Epidermal melanocyte (primary cell): ENCODE data around the gene LRRC27.

Experiments
- DNase-seq: peaks from one replicate; pipeline ENCODE4 v3.0.0; 2011; ENCODE audit warnings: low spot score; ENCODE audit not compliant: insufficient read length

Gene LRRC27

GRCh38 chr10:132401401-132402118 is 69.6 kb downstream of the LRRC27 start:
- DNase-seq = no peak

GRCh38 chr10:132402781-132403241 is 70.8 kb downstream of the LRRC27 start:
- DNase-seq = no peak

DNA sequence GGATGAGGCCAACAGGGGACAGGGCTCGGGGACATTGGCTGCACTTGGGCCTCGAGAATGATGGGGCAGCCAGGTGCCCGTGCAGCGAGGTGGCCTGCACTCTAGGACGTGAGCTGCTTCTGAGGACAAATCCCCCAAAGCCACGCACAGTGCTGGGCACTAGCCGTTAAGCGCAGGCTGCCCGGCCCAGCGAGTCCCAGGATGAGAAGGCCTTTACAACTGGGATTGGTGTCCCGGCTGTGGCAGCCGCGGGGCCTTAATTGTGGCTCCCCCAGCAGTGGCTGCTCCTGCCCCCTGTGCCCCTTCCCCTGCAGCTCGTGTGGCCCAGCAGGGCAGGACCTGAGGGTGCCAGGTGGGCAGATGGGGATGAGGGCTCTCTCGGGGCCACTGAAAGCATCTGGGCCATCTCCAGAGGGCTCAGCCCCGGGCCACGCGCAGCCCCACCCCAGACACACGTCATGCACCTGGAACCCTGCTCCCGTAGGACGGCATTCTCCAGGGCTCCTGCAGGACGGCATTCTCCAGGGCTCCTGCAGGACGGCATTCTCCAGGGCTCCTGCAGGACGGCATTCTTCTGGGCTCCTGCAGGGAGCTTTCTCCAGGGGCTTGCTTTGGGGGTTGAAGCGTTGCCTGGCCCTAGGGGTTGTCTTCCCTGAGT is 71.6 kb downstream of the LRRC27 start:
- DNase-seq = no peak

DNA sequence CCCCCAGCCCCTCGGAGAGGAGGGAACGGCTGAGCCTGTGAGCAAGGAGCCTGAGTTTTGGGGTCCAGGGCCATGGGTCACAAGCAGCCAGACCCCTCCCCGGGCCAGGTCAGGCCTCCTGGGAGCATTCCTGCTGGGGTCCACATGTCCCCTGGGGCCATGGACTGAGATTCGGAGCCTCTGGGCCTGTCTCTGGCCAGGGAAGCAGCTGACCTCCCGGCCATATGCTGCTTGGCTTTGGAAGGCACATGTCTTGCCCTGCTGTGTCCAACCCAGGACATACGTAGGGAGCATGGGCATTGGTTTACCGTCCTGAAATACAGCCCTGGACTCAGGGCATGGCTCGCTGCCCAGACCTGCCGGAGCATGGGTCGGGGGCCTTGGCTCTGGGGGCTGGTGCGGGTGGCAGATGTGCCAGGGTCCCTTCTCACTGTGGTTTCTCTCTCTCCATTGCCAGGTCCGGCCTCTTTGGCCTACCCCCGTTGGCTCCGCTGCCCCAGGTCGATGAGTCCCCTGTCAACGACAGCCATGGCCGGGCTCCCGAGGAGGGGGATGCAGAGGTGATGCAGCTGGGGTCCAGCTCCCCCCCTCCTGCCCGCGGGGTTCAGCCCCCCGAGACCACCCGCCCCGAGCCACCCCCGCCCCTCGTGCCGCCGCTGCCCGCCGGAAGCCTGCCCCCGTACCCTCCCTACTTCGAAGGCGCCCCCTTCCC is 72.3 kb downstream of the LRRC27 start:
- peak; percentile 13 for DNase-seq

DNA sequence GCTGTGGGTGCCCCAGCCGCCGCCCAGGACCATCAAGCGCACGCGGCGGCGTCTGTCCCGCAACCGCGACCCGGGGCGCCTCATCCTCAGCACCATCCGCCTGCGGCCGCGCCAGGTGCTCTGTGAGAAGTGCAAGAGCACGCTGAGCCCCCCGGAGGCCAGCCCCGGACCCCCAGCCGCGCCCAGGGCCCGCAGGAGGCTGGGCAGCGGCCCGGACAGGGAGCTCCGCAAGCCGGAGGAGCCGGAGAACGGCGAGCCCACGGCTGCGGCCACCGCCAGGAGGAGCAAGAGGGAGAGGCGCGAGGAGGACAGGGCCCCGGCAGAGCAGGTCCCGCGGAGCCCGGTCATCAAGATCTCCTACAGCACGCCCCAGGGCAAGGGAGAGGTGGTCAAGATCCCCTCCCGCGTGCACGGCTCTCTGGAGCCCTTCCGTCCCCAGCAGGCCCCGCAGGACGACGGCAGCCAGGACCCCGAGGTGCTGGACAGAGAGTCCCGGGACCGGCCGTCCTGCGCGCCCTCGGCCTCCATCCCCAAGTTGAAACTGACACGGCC is 73.0 kb downstream of the LRRC27 start:
- DNase-seq = no peak

DNA sequence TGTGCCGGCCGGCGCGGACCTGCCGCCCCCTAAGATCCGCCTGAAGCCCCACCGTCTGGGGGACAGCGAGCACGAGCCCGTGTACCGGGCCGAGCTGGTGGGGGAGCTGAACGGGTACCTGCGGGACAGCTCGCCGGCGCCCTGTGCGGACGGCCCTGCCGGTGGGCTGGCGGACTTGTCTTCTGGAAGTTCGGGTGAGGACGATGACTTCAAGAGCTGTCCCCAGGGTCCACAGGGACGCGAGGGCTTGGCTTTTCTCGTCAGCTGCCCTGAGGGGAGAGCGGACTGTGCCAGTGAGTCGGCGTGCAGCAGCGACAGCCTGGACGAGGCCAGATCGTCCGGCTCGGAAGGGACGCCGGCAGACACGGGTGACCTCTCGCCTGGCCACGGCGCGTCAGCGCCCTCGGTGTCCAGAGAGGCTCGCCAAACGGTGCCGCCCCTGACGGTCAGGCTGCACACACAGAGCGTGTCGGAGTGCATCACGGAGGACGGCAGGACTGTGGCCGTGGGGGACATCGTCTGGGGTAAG is 73.5 kb downstream of the LRRC27 start:
- no peak for DNase-seq

DNA sequence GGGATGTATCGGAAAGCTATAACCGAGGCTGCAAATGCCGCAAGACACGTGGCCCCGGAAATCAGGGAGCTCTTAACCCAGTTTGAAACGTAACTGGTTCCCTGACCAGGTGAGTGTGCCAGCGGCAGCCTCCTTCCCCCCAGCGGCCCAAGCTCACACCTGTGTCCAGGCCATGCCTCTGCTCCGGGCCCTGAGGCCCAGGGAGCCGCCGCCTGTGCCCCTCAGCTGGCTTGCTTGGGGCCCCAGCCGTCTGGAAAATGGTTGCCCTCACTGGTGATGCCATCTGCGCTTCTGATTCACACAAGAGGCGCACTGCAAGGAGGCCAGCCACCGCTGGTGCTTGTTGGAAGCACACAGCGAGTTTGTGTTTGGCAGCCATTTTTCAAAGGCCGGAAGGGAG is 74.2 kb downstream of the LRRC27 start:
- no peak for DNase-seq

DNA sequence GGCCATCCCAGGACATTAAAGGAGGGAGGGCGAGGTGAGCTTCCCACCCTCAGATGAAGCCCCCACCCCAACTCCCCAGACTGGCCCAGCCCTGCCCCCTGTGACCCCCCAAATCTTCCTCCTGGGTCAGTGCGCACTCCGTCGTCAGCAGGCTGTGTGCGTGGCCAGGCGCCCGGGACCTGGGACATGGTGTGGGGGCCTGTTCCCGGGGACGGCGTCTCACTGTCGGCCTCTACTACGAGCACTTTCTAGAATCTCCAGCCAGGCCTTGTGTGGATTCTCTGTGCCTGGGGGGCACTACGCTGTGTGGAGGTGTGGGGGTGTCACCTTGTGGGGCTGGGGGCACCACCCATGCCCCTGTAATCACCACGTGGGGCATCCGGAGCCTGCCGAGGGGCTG is 74.8 kb downstream of the LRRC27 start:
- DNase-seq = no peak

- DNase-seq = no peak
These were observed 75.3 kb downstream of the LRRC27 start for GRCh38 chr10:132407243-132407746.

GRCh38 chr10:132407846-132408278 is 75.9 kb downstream of the LRRC27 start:
- DNase-seq = peak; percentile 89

DNA sequence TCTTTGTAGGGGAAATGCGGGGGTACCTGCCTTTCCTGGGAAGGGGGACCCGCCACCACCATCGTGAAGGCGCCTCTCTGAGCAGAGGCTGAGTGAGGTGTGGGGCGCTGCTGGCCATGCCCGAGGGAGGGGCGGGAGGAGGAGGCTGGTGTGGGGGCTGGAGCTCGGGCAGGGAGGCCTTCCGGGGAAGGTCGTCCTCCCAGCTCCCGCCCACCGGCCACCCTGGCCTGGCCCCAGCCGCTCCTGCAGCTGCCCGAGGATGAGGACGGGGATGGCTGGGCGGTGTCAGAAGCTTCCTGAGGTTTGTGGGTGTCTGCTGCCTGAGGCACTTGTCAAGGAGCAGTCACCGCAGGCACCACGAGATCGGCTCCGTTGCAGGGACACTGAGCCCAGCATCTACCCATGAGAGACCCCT is 76.4 kb downstream of the LRRC27 start:
- DNase-seq = peak; percentile 32

DNA sequence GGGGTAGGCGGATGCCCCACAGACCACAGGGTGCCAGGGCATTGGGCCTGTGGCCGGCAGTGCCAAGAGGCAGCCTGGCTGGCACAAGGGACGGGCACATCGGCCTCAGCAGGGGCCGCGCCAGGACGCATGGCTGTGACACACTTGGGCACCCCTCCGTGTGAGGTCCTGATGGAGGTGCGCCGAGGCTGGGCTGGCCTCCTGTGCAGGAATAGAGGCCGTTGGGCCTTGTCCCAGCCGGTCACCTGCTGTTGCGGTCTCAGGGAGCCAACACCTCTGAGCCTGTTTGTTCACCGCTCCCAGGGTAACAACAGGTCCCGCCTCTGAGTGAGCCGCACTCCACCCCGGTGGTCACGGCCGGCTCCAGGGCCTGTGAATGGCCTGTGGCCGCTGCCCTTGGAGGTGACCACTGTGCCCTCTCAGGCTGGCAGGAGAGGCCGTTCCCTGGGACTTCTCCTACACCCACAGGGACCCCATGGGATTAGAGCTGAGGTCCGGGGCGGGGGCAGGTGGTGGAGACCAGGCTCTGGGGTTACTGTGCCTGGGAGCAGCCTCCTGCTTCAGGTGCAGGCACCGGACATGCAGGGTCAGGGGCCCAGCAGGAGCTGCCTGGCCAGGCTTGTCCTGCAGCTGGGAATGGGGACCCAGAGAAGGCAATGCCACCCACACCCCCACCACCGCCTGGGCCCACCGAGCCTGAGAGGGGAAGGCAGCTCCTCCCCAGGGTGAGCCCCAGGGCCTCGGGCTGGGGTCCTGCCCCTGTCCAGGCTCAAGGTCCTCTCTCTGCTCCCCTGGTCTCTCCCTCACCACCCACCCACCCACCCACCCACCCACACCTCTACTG is 77.1 kb downstream of the LRRC27 start:
- no peak for DNase-seq

GRCh38 chr10:132409667-132410028 is 77.7 kb downstream of the LRRC27 start:
- DNase-seq = no peak

DNA sequence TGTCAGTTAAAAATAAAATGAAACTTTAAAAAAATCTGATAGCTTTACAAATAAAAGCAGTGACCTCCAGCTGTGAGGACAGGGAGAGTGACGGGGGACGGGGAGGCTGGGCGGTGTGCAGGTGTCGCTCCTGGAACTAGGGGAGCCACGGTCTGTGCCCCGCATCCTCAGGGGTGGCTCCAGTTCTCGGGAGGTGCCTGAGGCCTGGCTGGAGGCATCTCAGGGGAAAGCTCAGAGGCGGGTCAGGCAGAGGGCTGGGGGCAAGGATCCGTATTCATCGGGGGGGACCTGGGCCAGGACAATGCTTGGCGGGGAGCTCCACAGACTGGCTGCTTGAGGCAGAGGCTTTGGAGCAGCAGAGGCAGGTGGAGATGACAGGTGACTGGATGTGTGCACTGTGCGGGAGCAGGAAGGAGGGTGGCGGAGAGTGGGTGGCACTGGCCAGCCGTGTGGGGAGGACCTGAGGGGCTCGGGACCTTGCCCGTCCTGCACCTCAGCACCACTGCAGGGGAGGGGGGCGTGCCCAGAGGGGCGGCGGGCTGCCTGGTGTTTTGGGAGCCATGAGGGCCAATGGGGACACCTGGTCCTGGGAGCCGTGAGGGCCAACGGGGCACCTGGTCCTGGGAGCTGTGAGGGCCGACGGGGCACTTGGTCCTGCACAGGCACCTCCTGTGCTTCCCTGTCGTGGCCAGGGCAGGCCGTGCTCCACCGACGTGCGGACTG is 78.2 kb downstream of the LRRC27 start:
- DNase-seq = no peak

DNA sequence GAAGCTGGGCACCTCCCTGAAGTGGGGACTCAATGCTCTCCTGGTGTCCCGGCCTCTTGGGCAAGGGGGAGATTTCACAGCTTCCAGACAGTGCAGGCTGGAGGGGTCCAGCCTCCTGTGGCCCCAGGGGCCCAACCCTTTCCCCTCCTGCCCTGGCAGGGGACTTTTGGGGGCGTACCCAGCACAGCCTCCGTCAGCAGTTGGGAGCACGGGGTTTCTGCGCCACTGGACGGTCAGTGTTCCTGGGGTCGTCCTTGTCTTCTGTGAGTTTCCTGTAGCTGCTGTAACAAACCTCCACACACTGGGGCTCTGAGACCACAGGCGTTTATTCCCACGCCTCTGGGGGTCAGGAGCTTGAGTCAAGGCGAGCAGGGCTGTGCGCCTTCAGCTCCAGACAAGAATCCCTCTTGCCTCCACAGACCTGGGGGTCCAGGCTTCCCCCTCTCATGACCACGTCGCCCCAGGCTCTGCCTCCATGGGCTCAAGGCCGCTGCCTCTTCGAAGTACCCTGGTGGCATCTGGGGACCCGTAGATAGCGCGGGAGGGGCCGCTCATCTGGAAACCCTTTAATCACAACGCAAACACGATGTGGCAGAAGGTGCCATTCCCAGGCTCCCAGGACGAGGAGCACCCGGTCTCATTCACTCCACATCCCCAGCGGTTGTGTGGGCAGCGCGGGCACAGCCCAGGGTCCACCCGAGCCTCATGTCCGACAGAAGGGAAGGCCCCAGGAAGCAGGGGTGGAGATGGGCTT is 79.0 kb downstream of the LRRC27 start:
- no peak for DNase-seq

GRCh38 chr10:132411561-132412253 is 79.7 kb downstream of the LRRC27 start:
- DNase-seq = peak; percentile 73

GRCh38 chr10:132412316-132413192 is 80.6 kb downstream of the LRRC27 start:
- no peak for DNase-seq
